CD4-positive, alpha-beta T cell treated with Interleukin-10 for 1 hour (primary cell): ENCODE measurements around the gene SPOP.
"Not testable (repeated sequence)": the region's sequence is repeated elsewhere in the genome, so short reads cannot be mapped to it uniquely, and the experiment has no call there.

ENCODE experiments used
- DNase-seq: peaks from one replicate; pipeline ENCODE4 v3.0.0-alpha.2; 2020

The SPOP gene

GRCh38 chr17:49695698-49696232, 17.9 kb upstream of the SPOP start:
- DNase-seq = no peak

GRCh38 chr17:49694847-49695697, 17.2 kb upstream of the SPOP start:
- peak; percentile 77 for DNase-seq

DNA sequence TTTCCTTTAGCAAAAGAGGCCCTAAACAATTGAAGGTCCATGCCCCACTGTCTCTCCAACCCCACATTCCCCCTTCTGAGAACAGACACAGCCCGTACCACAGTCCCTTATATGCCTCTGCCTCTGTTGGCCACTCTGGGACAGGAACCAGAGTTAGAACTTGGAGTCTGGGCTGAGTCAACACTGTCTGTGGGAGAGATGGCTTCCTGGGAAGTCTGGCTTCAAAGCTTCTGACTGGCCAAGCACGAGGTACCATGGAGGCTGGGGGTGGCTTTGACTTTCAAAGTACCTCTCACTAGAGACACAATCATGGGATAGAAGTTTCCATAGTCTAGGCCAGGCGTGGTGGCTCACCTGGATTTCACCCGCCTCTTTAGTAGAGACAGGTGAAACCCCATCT, 14.9 kb upstream of the SPOP start:
- no peak for DNase-seq

GRCh38 chr17:49691677-49692191, 13.8 kb upstream of the SPOP start:
- no peak for DNase-seq

DNA sequence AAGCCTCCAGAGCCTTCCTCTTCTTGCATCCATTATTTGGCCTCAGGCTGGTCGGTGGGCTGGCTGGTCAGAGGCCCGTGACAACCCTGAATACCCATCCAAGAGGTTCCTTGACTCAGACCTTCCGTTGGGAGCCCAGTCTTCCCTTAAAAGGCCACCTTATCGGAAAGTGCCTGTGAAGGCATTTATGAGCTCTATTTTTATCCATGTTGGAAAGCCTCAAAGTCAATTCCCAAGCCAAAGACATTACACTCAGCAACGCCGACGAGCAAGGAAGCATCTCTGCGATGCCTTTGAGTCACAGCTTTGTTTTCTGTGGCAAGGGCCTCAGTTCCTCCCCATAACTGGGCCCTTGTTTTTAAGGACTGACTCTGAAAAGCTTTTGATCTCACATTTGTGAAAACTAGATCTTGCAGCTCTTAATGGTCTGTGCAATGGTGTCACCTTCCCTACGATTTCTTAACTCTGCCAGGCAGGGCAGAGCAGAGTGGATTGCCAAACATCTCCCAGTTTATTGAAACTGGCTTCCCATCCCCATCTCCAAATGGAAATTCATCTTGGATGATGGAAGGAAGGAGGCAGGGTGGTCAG, 13.3 kb upstream of the SPOP start:
- DNase-seq = no peak

DNA sequence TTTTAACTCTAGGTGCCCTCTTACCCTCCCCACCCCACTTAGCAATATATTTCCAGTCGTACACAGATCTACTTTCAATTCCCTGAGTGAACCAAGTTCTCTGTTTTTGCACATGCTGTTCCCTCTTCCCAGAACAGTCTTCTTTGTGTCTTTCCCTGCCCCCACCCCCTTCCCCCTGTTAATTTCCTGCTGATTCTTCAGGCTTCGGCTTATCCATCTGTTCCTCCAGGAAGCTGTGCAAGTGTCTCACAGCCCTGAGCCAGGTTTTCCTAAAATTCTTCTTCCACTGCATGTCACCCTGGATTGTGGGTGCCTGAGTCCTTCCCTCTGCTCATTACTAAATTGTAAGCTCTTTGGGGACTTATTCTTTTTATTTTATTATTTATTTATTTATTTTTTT, 12.4 kb upstream of the SPOP start:
- no peak for DNase-seq

GRCh38 chr17:49688848-49689247, 11.0 kb upstream of the SPOP start:
- DNase-seq = no peak

DNA sequence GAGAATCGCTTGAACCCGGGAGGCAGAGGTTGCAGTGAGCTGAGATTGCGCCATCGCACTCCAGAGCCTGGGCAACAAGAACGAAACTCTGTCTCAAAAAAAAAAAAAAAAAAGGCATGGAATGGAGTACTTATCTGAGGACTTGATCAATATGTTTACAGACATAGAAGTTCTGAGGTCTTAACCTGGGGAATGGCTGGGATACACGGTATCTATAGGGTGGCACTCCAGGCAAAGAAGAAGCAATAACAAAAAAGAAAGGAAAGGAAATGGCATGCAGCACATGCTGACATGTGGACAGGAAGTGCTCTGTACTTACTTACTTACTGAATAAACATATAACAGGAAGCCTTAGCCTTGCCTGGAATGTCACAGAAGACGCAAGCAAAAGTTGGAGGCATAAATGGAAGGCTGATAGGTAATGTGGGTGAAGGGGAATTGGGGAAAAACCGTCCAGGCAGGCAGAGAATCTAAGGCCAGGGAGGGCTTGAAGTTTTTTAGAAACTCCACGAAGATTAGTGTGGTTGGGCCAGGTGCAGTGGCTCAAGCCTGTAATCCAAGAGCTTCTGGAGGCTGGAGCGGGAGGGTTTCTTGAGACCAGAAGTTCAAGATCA, 10.1 kb upstream of the SPOP start:
- DNase-seq = peak; percentile 43

DNA sequence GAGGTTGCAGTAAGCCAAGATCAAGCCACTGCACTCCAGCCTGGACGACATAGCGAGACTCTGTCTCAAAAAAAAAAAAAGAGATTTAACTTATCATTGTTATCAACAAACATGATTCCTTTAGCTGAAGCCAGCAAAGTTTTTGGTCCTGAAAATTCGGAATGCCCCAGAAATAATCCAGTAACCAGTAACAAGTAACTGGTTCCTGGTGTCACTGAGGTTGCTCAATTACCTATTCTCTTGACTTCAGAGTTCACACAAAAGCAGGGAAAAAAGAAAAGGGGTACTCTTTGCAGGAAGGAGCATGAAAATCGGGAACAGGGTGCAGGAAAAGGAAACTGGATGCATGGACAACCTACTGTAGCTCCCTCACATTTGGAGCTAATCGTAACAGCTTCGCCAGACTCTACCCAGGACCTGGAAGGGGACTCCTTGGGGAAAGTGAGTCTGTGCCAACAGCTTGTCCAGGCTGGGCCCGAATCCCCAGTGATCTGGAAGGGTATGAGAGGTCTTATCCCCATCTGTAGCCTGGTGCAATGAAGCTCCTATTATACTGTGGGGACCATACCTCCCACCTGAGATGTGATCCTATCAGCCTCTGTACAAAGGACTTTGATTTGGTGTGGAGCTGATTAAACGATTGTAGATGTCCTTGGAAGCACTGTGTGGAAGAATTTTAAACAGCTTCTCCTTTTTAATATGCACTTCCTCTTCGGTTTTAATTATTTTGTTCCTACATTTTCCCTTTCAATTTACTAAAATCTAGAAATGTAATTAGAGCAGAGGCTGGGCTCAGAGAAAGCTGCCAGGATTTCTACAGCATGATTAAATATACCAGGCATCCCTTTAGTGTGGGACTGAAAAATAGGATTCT, 3.4 kb upstream of the SPOP start:
- no peak for DNase-seq

- no peak for DNase-seq
Measured at GRCh38 chr17:49680314-49680713, 2.4 kb upstream of the SPOP start.

GRCh38 chr17:49677134-49677932, 564 bp downstream of the SPOP start:
- peak; percentile 95 for DNase-seq

GRCh38 chr17:49676276-49676868, 1.5 kb downstream of the SPOP start:
- DNase-seq = peak; percentile 88

DNA sequence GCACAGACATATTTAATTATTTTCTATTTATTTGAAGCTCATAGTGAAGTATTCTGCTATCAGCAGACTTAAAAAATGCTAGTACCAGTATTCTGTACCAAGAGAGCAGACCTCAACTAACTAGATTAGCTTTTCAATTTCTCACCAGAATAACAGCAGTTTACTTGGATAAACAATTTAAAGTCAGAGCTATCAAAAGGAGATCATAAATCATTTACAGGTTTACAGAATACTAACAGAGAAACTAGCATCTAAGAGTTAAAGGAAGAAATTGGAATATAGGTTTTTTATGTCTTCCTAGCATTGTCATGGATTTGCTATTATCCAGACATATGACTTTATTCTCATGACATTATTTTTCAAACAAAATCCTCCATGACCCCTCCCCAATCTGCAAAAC, 3.4 kb downstream of the SPOP start:
- no peak for DNase-seq

- not testable (repeated sequence) for DNase-seq
Measured at GRCh38 chr17:49673679-49674078, 4.2 kb downstream of the SPOP start.

GRCh38 chr17:49670641-49671040, 7.3 kb downstream of the SPOP start:
- no peak for DNase-seq

DNA sequence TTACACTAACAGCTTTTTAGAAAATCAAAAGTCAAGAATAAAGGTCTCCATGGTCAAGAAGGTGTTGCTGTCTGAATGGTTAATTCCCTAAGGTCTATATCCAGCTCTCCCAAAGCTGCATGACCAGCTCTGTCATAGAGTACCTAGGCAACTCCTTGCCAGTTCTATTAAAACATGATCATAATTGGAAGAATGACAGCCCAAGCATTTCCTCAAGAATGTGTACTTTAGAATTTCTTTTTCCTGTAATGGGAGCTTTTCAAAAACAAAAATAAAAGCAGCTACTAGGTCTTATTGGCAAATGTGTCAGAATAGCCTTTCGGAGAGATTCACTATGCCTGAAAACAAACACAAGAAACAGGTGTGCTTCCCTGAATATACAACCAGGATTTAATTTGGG, 7.9 kb downstream of the SPOP start:
- no peak for DNase-seq

GRCh38 chr17:49667854-49668253, 10.0 kb downstream of the SPOP start:
- DNase-seq = no peak

DNA sequence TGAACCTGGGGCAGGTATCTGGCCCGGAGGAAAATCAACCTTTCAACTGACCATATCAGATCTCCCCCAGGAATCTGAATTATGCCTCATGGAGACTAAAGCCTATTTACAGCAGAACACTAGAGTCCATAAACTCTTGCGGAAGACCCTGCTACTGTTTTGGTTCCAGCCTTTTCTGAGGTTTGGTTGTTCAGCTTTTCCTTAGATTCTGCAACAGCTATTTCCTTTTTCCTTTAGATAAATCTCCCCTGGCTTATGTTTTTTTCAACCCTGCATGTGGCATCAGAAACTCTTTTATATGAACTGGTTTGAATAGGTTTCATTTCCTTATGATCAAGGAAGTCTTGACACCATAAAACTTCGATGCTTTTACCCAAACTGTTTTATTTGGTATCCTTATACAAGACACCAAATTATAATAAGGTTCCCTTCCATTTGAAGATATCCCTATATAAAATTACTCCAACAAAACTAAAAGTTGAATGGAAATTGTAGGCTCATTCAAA, 13.1 kb downstream of the SPOP start:
- no peak for DNase-seq

GRCh38 chr17:49659661-49660382, 18.1 kb downstream of the SPOP start:
- DNase-seq = no peak

DNA sequence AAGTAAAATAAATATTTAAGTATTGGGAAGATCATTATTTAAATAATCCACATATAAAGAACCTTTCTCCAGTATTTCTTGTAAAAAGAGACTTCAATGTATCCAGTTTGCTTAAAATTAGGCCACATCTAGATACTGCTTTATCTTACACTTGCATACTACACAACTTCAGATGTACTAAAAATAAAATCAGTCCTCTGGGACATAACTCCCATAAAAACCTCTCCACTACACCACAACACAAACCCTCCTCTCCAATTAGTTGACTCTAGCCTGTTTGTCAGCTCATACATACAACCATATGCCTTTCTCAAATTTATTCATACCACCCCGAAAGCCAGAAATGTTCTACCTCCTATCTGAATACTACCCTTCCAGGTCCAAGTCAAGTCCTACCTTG, 21.6 kb downstream of the SPOP start:
- no peak for DNase-seq

GRCh38 chr17:49647256-49647585, 30.7 kb downstream of the SPOP start:
- DNase-seq = no peak
